NCI-H2171 treated with DMSO at 0.1 percent for 48 hours (cell line): ENCODE results near the gene ABCB11.
A peak's percentile ranks its signal among the peaks of the same experiment; 100 is the strongest.
"Not testable (repeated sequence)": the region's sequence is repeated elsewhere in the genome, so short reads cannot be mapped to it uniquely, and the experiment has no call there.

Experiments used
- DNase-seq: peaks from one replicate; lab custom pipeline; 2025; lab: John Stamatoyannopoulos, UW

ABCB11 gene

GRCh38 chr2:168890006-168890782 lies 140.9 kb downstream of the ABCB11 start, which contains the start of gene SPC25:
Gene SPC25 (minus strand): TSS chr2:168890430. CDS start chr2:168889519, 911 bp downstream.
- peak; percentile 97 for DNase-seq

GRCh38 chr2:168889635-168890005 lies 141.5 kb downstream of the ABCB11 start:
- no peak for DNase-seq

GRCh38 chr2:168884975-168885374 lies 146.1 kb downstream of the ABCB11 start:
- DNase-seq = no peak

- DNase-seq = not testable (repeated sequence)
These were observed 149.0 kb downstream of the ABCB11 start for GRCh38 chr2:168882163-168882562.

GRCh38 chr2:168874368-168875054 lies 156.6 kb downstream of the ABCB11 start:
- DNase-seq = no peak

- DNase-seq = not testable (repeated sequence)
These were observed 160.3 kb downstream of the ABCB11 start for GRCh38 chr2:168870824-168871223.
